GM20000 (cell line): ENCODE measurements around the gene ABCA13.

Source experiments
- DNase-seq: peaks from one replicate; pipeline ENCODE4 v3.0.0; 2012; ENCODE audit warnings: low spot score
- TF ChIP-seq, protein P1 (sequence below): IDR thresholded peaks from 2 replicates; pipeline ENCODE4 v1.5.1; 2012; ENCODE audit warnings: mild to moderate bottlenecking, control low read depth; ENCODE audit errors: extremely low read depth, missing control alignments

Gene ABCA13

DNA sequence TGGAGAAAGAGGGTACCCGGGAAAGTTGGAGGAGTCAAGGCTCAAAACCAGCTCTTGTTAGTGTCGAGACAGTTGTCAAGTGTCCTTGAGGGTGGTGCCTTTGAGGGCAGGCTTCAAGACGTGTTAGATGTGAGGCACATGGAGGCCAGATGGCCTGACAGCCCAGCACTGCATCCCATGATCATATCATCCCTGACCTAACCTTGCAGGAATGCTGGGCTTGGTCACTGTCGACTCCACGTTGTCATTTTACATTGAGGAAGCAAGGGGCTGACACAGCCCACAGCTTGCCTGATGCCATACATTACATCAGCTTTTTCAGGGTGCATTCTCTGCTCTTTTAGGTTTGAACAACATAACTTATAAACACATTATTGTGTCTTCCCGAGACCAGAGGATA, 114.1 kb downstream of the ABCA13 start:
- no peak for DNase-seq
- TF ChIP-seq, protein P1, sequence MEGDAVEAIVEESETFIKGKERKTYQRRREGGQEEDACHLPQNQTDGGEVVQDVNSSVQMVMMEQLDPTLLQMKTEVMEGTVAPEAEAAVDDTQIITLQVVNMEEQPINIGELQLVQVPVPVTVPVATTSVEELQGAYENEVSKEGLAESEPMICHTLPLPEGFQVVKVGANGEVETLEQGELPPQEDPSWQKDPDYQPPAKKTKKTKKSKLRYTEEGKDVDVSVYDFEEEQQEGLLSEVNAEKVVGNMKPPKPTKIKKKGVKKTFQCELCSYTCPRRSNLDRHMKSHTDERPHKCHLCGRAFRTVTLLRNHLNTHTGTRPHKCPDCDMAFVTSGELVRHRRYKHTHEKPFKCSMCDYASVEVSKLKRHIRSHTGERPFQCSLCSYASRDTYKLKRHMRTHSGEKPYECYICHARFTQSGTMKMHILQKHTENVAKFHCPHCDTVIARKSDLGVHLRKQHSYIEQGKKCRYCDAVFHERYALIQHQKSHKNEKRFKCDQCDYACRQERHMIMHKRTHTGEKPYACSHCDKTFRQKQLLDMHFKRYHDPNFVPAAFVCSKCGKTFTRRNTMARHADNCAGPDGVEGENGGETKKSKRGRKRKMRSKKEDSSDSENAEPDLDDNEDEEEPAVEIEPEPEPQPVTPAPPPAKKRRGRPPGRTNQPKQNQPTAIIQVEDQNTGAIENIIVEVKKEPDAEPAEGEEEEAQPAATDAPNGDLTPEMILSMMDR = no peak

DNA sequence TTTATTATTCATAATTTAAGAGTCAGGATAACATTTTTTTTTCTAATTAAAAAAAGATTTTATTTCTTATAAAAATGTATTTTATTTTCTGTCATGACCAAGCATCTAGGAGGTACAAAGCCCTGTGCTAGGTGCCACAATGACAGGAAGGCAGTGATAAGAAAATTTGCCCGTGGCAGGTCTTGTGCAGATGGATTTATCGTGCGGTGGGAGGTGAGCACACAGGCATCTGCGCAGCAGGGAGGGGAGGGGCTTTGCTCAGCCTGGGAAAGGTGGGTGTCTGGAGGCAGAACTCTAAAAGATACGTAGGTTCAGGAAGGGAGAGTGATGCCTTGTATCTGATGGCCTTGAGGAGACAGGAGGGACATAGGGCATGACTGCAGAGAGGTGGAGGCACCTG, 115.6 kb downstream of the ABCA13 start:
- DNase-seq = no peak
- TF ChIP-seq, protein P1 = no peak

DNA sequence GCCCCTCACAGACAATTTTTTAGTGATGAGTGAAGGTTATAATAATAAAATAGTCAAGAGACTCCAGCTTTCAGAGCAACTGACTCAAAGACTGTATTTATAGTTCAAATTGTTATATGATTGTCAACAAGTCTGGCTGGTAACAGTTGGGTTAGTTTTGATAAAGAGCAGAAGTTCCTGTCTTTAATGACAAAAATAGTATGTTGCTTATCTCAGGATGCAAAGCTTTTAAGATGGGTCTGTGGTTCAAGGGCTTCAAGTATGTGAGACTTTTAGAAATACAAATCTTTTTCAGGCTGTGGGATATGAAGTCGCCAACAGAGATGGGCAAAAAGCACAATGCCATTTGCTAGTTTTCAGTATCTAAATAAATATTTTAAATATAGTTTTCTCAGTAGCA, 118.4 kb downstream of the ABCA13 start:
- DNase-seq = no peak
- TF ChIP-seq, protein P1 = no peak

DNA sequence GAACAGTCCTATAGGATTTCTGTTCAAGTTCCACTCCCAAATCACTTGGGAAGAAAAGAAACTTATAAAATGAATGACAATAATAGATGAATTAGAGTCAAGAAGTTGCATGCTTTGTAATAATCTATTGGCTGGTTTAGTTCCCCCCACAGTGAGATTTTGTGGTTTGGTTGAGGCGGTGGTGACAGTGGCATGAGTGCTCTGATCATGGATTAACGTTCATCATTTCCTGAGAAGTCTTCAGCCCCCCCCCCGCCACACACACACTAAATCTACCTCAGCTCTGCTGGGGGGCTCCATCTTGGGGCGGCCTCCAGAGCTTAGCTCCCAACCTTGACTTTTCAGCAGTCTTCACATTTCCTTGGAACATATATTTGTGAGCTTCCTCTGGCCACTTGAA, 121.7 kb downstream of the ABCA13 start:
- no peak for DNase-seq
- TF ChIP-seq, protein P1 = no peak

DNA sequence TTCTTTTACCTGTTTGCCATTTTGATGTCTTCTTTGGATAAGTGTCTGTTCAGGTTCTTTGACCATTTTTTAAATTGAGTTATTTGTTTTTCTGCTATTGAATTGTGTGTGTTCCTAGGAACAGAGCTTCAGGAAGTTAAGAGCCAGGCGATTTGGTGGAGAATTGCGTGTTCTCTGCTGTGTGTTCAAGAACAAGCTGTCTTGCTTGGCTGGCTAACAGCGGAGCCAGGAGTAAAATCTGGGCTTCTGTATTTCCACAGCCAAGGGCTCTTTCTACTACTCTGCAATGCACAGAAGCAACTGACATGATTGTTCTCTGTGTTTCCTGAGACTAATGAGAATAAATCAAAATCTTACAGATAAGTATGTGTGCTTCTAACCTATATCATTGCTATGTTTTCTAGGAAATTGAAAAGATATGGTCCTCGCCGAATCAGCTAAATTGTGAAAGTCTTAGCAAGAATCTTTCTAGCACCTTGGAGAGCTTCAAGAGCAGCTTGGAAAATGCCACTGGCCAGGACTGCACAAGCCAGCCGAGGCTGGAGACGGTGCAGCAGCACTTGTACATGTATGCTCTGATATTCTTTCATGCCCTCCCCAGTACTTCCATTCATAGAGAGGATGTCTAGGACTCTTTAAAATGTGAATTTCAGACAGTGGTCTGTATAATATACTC, 124.2 kb downstream of the ABCA13 start:
- no peak for DNase-seq
- TF ChIP-seq, protein P1 = no peak

DNA sequence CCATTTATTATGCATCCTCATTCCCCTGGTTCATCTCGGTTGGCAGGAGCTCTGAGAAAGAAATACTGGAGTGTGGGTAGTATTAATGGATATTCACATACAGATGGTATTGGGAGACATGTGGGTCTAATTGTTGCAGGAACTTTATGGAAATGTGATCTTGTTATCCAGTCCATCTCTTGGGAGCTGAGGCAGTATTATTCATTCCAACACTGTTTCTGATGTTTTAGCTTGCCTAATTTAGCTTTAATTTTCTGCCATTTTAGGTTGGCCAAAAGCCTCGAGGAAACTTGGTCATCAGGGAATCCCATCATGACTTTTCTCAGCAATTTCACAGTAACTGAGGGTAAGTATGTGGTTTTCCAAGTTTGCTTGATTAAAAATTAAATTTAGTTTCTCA, 125.7 kb downstream of the ABCA13 start:
- TF ChIP-seq, protein P1 = no peak
- no peak for DNase-seq

DNA sequence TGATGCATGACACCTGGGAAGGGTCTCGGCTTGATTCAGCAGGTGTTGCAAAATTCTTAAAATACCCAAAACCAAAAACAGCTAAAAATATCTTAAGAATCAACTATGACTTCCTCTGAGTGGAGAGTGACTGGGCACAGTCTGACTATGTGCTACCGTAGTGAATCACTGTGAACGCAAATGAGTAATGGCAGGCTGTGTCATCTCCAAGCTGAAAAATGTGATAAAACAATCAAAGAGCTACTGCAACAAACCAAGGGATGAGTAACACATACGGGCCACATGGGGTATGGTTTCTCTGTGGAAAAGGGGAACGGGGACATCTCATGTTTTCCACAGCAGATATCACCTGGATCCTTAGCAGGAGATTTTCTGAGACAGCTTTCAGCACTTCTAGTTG, 127.5 kb downstream of the ABCA13 start:
- peak; percentile 13 for DNase-seq
- TF ChIP-seq, protein P1 = no peak
